Breast epithelium (tissue), 4 donors: Measurements from ENCODE around the gene MYH10. TPM values are rescaled to one million over a fixed set of nuclear protein-coding genes. Genes with fewer than 3 reads are reported as not detected.

Experiments used
- DNase-seq, 2 donors: peaks; one replicate each; pipeline ENCODE4 v3.0.0-alpha.2; 2019; ENCODE audit warnings: low spot score in 2 of 2
- H3K27ac ChIP-seq, 2 donors: fragments of 200-600 bp; sonication (generic) in 1 of 2; one replicate each; pipeline ENCODE4 v1.5.1; 2016 to 2019; ENCODE audit warnings: mild to moderate bottlenecking in 1 of 2
- H3K27me3 ChIP-seq, 2 donors: fragments of 200-600 bp; sonication (generic) in 1 of 2; one replicate each; pipeline versions ENCODE4 v1.5.1 to v1.6.0; 2017 to 2019; ENCODE audit warnings: control low read depth in 1 of 2, mild to moderate bottlenecking in 1 of 2
- H3K36me3 ChIP-seq: fragments of 200-600 bp; one replicate; pipeline ENCODE4 v1.5.1; 2019
- H3K4me1 ChIP-seq, 2 donors: fragments of 200-600 bp; sonication (generic); one replicate each; pipeline ENCODE4 v1.5.1; 2016 to 2019; ENCODE audit warnings: control low read depth in 1 of 2
- H3K4me3 ChIP-seq, 3 donors: fragments of 200-600 bp; sonication (generic); 1 replicate in 2 of 3; 2 replicates in 1 of 3; pipeline ENCODE4 v1.5.1; 2016 to 2019; ENCODE audit warnings: mild to moderate bottlenecking in 3 of 3, moderate library complexity in 2 of 3
- H3K9me3 ChIP-seq, 2 donors: fragments of 200-600 bp; sonication (generic) in 1 of 2; one replicate each; pipeline ENCODE4 v1.5.1; 2016 to 2019; ENCODE audit warnings: control low read depth in 1 of 2
- POLR2A ChIP-seq: fragments of 450-650 bp; IDR thresholded peaks from one replicate; pipeline ENCODE4 v1.6.1; 2016; ENCODE audit warnings: antibody characterized with exemption, mild to moderate bottlenecking, moderate library complexity
- POLR2AphosphoS5 ChIP-seq, 3 donors: sonication (generic); formaldehyde crosslinking; IDR thresholded peaks; one replicate each; pipeline ENCODE4 v1.6.1; 2017; ENCODE audit warnings: antibody characterized with exemption in 3 of 3
- intact Hi-C: fragments of 100-400 bp; cut with DNase I; formaldehyde crosslinking; loops from one replicate; pipeline ENCODE4 v1.15.1; 2023; ENCODE audit warnings: low total_unique reads
- total RNA-seq, 3 donors: library from RNA; depleted of rRNA; stranded (reverse); fragments of >200 nt; gene quantifications; one replicate each; pipeline ENCODE4 v1.1.0, GENCODE V29; 2016
- TF ChIP-seq, protein P1 (sequence below), 3 donors: fragments of 450-650 bp; IDR thresholded peaks; one replicate each; pipeline ENCODE4 v1.5.1; 2016 to 2017; ENCODE audit warnings: antibody characterized with exemption in 3 of 3, mild to moderate bottlenecking in 3 of 3, moderate library complexity in 3 of 3

Gene MYH10
- total RNA-seq, 3 donors from 2014 or later = 46.2 to 54.7 (median 46.7) TPM

DNA sequence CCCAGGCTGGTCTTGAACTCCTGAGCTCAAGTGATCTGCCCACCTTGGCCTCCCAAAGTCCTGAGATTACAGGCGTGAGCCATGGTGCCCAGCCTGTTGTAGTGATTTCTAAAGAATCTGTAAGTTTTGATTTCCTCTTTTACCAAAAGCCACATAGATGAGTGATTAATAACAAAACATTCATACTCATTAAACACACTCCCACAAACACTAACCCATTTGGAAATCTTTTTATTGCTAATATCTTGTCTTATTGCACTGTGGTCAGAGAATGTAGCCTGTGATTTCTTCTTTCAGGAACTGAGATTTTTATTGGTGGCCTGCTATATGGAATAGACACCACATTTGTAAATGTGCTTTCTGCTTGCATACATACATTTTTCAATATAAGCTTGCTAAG, 31.6 kb downstream of the MYH10 start:
- TF ChIP-seq POLR2AphosphoS5 (IDR thresholded peaks at IDR 0.05) = no peak
- no peak for TF ChIP-seq POLR2A
- TF ChIP-seq, protein P1, sequence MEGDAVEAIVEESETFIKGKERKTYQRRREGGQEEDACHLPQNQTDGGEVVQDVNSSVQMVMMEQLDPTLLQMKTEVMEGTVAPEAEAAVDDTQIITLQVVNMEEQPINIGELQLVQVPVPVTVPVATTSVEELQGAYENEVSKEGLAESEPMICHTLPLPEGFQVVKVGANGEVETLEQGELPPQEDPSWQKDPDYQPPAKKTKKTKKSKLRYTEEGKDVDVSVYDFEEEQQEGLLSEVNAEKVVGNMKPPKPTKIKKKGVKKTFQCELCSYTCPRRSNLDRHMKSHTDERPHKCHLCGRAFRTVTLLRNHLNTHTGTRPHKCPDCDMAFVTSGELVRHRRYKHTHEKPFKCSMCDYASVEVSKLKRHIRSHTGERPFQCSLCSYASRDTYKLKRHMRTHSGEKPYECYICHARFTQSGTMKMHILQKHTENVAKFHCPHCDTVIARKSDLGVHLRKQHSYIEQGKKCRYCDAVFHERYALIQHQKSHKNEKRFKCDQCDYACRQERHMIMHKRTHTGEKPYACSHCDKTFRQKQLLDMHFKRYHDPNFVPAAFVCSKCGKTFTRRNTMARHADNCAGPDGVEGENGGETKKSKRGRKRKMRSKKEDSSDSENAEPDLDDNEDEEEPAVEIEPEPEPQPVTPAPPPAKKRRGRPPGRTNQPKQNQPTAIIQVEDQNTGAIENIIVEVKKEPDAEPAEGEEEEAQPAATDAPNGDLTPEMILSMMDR (IDR thresholded peaks at IDR 0.05) = no peak
- H3K27ac ChIP-seq = no peak overlapping the region
- no peak for DNase-seq
- no peak overlapping the region for H3K4me3 ChIP-seq
- no peaks in the 10 kb centered on the region for H3K27me3 ChIP-seq
- H3K9me3 ChIP-seq = no peaks in the 10 kb centered on the region
- no peaks in the 10 kb centered on the region for H3K4me1 ChIP-seq
- intact Hi-C loops = loop anchor here (5.0 kb wide), 1 partner anchor 313 kb away; no protein-coding TSS in a partner anchor
- no peaks in the 10 kb centered on the region for H3K36me3 ChIP-seq

DNA sequence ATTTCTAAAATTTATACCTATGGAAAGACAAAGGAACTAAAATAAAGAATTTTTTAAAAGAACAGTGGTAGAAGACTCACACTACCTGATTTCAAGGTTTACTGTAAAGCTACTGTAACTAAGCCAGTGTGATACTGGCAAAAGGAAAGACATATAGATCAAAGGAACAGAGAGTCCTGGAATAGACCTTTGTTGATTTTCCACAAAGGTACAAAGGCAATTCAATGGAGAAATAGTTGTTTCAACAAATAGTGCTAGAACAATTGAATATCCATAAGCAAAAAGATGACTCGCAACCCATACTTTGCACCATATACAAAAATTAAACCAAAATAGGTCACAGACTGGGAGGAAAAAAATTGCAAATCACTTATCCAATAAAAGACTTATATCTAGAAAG, 36.7 kb downstream of the MYH10 start:
- Histone ChIP-seq H3K4me3 (no peak overlapping the region), H3K36me3 (no peaks in the 10 kb centered on the region), H3K27ac (no peak overlapping the region), H3K27me3 (no peaks in the 10 kb centered on the region), H3K9me3 (no peaks in the 10 kb centered on the region), H3K4me1 (no peaks in the 10 kb centered on the region)
- intact Hi-C loops = no loop called here
- TF ChIP-seq POLR2A = no peak
- TF ChIP-seq, protein P1 (IDR thresholded peaks at IDR 0.05) = no peak
- TF ChIP-seq POLR2AphosphoS5 (IDR thresholded peaks at IDR 0.05) = no peak
- no peak for DNase-seq

DNA sequence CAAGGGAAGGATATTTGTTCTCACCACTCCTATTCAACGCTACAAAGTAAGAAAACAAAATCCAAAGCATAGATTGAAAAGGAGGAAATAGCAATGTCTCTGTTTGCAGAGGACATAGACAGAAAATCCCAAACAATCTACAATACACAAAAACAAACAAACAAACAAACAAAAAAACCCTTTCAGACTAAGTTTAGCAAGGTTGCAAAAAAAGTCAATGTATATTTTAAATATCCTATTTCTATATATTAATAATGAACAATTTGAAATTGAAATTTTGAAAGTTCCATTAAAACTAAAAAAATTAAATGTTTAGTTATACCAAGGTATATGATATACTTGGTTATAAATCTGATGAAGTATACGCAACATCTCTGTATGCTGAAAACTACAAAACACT, 37.2 kb downstream of the MYH10 start:
- no peaks in the 10 kb centered on the region for H3K4me1 ChIP-seq
- TF ChIP-seq POLR2A (no peak), POLR2AphosphoS5 (IDR thresholded peaks at IDR 0.05) (no peak)
- TF ChIP-seq, protein P1 (IDR thresholded peaks at IDR 0.05) = no peak
- H3K27ac ChIP-seq = no peak overlapping the region
- no peaks in the 10 kb centered on the region for H3K9me3 ChIP-seq
- no peak for DNase-seq
- H3K4me3 ChIP-seq = no peak overlapping the region
- intact Hi-C loops = no loop called here
- no peaks in the 10 kb centered on the region for H3K36me3 ChIP-seq
- no peaks in the 10 kb centered on the region for H3K27me3 ChIP-seq

DNA sequence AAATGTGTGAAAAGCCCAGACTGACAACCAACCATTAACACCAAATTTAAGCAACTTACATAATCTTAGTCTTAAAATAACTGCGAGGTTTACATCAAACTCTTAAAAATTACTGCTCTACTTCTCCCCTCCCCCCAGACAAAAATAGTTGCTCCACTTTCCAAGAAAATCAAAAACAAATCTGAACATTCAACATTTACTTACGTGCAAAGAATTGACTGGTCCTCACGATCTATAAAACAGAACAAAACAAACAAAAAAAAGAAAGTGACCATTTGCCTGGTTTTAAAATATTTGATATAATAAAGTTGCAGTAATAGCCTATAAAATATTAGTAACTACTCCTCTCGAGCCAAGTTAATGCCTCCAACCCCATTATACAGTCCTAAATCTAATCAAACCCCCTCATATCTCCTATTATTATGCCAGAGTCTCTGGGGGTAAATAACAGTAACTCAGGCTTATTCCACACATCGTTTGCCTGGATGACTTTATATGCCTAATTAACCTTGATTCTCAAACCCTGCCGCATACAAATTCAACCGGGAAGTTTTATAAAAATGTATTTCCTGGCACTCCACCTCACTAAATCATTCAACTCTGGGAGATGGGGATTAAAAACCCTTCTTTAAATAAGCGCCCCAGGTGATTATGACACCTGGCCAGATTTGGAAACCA, 41.5 kb downstream of the MYH10 start:
- no peak for DNase-seq
- intact Hi-C loops = no loop called here
- H3K36me3 ChIP-seq = no peaks in the 10 kb centered on the region
- H3K4me1 ChIP-seq = no peaks in the 10 kb centered on the region
- no peak overlapping the region for H3K4me3 ChIP-seq
- no peak overlapping the region for H3K27ac ChIP-seq
- H3K27me3 ChIP-seq = no peaks in the 10 kb centered on the region
- H3K9me3 ChIP-seq = no peaks in the 10 kb centered on the region
- TF ChIP-seq POLR2AphosphoS5 (IDR thresholded peaks at IDR 0.05) (no peak), POLR2A (no peak)
- TF ChIP-seq, protein P1 (IDR thresholded peaks at IDR 0.05) = no peak

DNA sequence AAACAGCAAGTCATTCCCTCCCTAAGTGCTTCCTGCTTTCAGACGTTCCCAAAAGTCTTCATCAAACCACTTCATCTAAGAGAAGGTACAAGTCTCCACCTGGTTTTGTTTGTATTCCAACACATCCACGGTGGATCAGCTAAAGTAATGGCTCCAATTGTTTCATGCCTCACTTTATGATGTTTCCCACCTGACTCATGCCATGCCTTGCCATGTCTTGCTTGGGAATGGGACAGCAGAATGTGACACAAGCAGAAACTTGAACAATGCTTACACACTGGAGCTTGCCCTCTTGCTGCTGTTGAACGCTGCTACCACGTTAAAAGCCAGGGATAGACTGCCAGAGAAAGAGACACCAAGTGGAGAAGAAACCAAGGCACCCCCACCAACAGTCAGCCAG, 43.8 kb downstream of the MYH10 start:
- H3K4me1 ChIP-seq = no peaks in the 10 kb centered on the region
- no peak for DNase-seq
- H3K9me3 ChIP-seq = no peaks in the 10 kb centered on the region
- H3K36me3 ChIP-seq = no peaks in the 10 kb centered on the region
- no peak overlapping the region for H3K27ac ChIP-seq
- intact Hi-C loops = no loop called here
- H3K27me3 ChIP-seq = no peaks in the 10 kb centered on the region
- TF ChIP-seq POLR2AphosphoS5 (IDR thresholded peaks at IDR 0.05) = no peak
- no peak for TF ChIP-seq POLR2A
- TF ChIP-seq, protein P1 (IDR thresholded peaks at IDR 0.05) = no peak
- H3K4me3 ChIP-seq = no peak overlapping the region
